Esophagus muscularis mucosa (tissue), 3 donors: ENCODE results near the gene ZNF500.

Experiments used
- EP300 ChIP-seq: sonication (generic); formaldehyde crosslinking; IDR thresholded peaks from one replicate; pipeline ENCODE4 v1.6.1; 2017; ENCODE audit warnings: antibody characterized with exemption
- TF ChIP-seq, protein P1 (sequence below), 3 experiments: fragments of 200-600 bp in 2 of 3; fragments of 450-650 bp in 1 of 3; sonication (generic) in 2 of 3; IDR thresholded peaks; one replicate each; pipeline ENCODE4 v1.5.1; 2017 to 2019; ENCODE audit warnings: antibody characterized with exemption in 3 of 3, mild to moderate bottlenecking in 2 of 3, moderate library complexity in 1 of 3

DNA sequence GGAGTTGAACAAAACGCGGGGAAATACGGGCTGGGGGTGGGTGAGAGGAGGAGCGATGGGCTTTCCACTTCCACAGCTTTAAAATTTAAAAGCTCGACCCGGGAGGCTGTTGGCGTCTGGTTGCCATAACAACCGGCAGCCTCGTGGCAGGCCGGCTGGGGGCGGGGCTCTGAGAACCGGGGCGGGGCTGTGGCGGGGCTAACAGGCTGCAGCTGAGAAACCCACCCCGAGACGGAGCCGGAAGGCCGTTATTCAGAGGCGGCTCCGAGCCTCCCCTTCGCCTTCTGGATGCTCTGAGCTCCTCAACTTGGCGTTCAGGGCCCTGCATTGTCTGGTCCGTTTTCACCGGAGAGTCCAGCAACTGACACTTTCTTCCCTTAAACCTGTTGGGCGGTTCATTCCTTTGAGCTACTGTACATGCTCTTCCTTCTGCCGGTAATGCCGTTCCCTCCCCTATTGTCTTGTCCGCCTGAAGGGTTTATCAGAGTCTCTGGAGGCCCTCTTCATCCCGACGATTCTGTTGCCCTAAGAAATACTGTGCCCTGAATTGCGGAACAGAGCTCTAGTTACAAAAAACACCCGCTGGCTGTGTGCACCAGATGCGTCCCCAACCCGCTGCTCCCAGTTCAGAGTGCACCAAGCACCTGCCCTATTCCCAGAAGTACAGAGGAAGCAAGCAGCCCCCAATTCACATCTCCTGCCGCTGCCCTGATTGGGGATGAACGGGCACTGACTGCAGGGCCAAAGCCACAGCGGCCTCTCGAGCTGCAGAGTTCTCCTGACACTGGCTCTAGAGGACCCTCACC lies 32.0 kb downstream of the ZNF500 start:
- TF ChIP-seq, protein P1, sequence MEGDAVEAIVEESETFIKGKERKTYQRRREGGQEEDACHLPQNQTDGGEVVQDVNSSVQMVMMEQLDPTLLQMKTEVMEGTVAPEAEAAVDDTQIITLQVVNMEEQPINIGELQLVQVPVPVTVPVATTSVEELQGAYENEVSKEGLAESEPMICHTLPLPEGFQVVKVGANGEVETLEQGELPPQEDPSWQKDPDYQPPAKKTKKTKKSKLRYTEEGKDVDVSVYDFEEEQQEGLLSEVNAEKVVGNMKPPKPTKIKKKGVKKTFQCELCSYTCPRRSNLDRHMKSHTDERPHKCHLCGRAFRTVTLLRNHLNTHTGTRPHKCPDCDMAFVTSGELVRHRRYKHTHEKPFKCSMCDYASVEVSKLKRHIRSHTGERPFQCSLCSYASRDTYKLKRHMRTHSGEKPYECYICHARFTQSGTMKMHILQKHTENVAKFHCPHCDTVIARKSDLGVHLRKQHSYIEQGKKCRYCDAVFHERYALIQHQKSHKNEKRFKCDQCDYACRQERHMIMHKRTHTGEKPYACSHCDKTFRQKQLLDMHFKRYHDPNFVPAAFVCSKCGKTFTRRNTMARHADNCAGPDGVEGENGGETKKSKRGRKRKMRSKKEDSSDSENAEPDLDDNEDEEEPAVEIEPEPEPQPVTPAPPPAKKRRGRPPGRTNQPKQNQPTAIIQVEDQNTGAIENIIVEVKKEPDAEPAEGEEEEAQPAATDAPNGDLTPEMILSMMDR (IDR thresholded peaks at IDR 0.05): no peak
- no peak for TF ChIP-seq EP300
